Epithelial cell of proximal tubule (primary cell): ENCODE data around the gene CCDC196. TPM values are rescaled to one million over a fixed set of nuclear protein-coding genes. Genes with fewer than 3 reads are reported as not detected.
"Not testable (repeated sequence)": the region's sequence is repeated elsewhere in the genome, so short reads cannot be mapped to it uniquely, and the experiment has no call there.

Experiments
- DNase-seq: peaks from one replicate; pipeline ENCODE4 v3.0.0-alpha.2; 2011; ENCODE audit warnings: low read depth
- H3K4me3 ChIP-seq: 2 replicates; pipeline ENCODE4 v1.5.1; 2011; ENCODE audit warnings: low read depth, mild to moderate bottlenecking, low read length
- total RNA-seq: library from RNA; depleted of rRNA; stranded (reverse); fragments of >200 nt; gene quantifications from 2 replicates; pipeline ENCODE4 v1.2.3, GENCODE V29; 2015
- TF ChIP-seq, protein P1 (sequence below): conservative IDR thresholded peaks from 2 replicates; pipeline ENCODE4 v1.5.1; 2012; ENCODE audit warnings: low read depth, mild to moderate bottlenecking, low read length

The CCDC196 gene
- total RNA-seq, 1 donor from 2014 or later: not detected

- H3K4me3 ChIP-seq: no peak overlapping the region
- DNase-seq: no peak
- TF ChIP-seq, protein P1, sequence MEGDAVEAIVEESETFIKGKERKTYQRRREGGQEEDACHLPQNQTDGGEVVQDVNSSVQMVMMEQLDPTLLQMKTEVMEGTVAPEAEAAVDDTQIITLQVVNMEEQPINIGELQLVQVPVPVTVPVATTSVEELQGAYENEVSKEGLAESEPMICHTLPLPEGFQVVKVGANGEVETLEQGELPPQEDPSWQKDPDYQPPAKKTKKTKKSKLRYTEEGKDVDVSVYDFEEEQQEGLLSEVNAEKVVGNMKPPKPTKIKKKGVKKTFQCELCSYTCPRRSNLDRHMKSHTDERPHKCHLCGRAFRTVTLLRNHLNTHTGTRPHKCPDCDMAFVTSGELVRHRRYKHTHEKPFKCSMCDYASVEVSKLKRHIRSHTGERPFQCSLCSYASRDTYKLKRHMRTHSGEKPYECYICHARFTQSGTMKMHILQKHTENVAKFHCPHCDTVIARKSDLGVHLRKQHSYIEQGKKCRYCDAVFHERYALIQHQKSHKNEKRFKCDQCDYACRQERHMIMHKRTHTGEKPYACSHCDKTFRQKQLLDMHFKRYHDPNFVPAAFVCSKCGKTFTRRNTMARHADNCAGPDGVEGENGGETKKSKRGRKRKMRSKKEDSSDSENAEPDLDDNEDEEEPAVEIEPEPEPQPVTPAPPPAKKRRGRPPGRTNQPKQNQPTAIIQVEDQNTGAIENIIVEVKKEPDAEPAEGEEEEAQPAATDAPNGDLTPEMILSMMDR: no peak
Measured at GRCh38 chr14:66501592-66501991, 15.4 kb downstream of the CCDC196 start.

DNA sequence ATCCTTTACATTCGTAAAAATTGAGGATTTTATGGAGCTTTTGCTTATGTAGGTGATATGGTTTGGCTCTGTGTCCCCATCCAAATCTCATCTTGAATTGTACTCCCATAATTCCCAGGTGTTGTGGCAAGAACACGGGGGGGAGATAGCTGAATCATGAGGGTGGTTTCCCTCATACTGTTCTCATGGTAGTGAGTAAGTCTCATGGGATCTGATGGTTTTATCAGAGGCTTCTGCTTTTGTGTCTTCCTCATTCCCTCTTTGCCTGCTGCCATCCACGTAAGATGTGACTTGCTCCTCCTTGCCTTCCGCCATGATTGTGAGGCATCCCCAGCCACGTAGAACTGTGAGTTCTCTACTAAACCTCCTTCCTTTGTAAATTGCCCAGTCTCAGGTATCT lies 16.7 kb downstream of the CCDC196 start:
- not testable (repeated sequence) for DNase-seq, H3K4me3 ChIP-seq

GRCh38 chr14:66503532-66503931 lies 17.4 kb downstream of the CCDC196 start:
- no peak overlapping the region for H3K4me3 ChIP-seq
- DNase-seq: no peak
- TF ChIP-seq, protein P1: no peak

DNA sequence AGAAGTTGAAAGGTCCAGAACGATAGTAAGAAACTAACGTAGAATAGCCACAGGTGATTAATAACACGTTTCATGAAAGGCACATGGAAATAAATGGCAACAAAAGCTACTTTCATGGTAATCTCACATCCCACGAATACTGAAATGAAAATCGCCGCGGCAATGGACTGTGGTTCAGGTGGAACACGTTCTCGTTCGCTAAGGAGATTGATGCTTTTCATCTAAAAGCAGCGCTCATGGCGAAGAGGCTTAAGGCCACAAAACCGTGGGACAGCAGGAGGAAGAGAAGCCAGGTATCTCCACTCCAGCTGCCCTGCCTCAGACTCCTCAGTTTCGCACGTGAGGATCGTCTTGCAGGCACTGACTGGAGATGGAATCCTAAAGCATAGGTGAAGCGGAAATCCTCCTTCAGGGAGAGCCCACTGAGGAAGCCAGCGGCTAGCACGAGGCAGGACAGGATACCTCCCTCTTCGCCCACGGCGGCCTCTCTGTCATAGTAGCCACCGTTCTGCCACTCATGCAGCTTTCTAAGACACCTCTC lies 21.1 kb downstream of the CCDC196 start:
- H3K4me3 ChIP-seq: peak overlapping the region; percentile 82
- DNase-seq: no peak
- TF ChIP-seq, protein P1: no peak

DNA sequence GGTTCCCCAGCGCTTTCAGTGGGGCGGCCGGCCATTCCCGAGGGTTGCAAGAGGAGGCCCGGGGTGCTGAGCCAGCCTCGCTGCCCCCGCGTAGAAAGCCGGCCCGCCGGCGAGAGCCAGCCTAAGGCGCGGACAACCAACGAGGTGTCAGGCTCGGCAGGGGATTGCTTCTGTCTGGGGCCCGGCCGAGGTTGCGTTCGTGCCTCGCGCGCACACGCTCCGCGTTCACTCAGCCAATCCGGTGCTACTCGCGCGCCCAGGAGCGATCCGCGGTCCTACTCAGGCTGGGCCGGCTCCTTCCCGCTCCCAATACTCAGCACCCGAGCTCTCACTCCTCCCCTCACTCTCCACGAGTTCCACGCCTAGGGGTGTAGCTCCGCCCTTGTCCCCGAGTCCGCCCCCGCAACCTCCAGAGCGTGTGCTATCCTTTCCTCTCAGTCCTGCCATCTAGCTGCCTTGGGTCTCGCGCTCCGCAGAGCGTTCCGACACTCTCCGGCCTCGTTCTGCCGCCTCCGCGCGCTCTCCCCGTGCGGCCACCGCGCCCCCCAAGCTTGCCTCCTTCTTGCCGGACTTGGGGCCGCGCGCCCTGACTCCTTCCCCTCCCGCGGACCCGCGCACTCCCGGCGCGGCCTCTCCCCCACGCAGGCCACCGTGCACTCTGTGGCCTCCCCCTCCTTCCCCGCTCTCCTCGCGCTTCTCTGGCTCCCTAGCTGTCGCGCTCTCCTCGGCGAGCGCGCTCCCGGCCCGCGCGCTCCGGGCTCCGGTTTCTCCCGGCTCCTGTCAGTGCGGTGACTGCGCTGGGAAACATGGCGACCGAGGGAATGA lies 21.8 kb downstream of the CCDC196 start, which contains the start of gene GPHN:
Gene GPHN, plus strand, starts transcription at position 426 of the 825 bp plus-strand sequence.
- TF ChIP-seq, protein P1: peak; percentile 31
- DNase-seq: peak; percentile 85
- H3K4me3 ChIP-seq: peak within 1 kb of the TSS; percentile 82

- DNase-seq: no peak
- H3K4me3 ChIP-seq: peak overlapping the region; percentile 82
- TF ChIP-seq, protein P1: no peak
Measured at GRCh38 chr14:66508547-66508845, 22.3 kb downstream of the CCDC196 start.

- no peak for DNase-seq
- peak overlapping the region; percentile 82 for H3K4me3 ChIP-seq
- TF ChIP-seq, protein P1: no peak
Measured at GRCh38 chr14:66508846-66509621, 22.9 kb downstream of the CCDC196 start.
